Hepatocyte (in vitro differentiated cells): ENCODE data around the gene DEGS2.

ENCODE experiments used
- CTCF ChIP-seq: fragments of 200-600 bp; sonication (generic); IDR thresholded peaks from 2 replicates; pipeline ENCODE4 v1.5.1; 2016; ENCODE audit warnings: antibody characterized with exemption, mild to moderate bottlenecking; ENCODE audit not compliant: poor library complexity
- EZH2 ChIP-seq: fragments of 200-600 bp; sonication (generic); IDR thresholded peaks from 2 replicates; pipeline ENCODE4 v1.6.1; 2016; ENCODE audit warnings: antibody characterized with exemption, mild to moderate bottlenecking, borderline replicate concordance
- EZH2phosphoT487 ChIP-seq: fragments of 200-600 bp; sonication (generic); IDR thresholded peaks from one replicate; pipeline ENCODE4 v1.6.1; 2018; ENCODE audit warnings: antibody characterized with exemption, mild to moderate bottlenecking, low read depth, moderate library complexity; ENCODE audit not compliant: unreplicated experiment, severe bottlenecking

- TF ChIP-seq CTCF, result no peak
- TF ChIP-seq EZH2phosphoT487, result no peak
- TF ChIP-seq EZH2, result no peak
Measured at GRCh38 chr14:100137173-100137572, 22.3 kb downstream of the DEGS2 start.
